GM21423 (cell line): ENCODE data around the gene HCRT.
"Not testable (repeated sequence)": the region's sequence is repeated elsewhere in the genome, so short reads cannot be mapped to it uniquely, and the experiment has no call there.

ENCODE experiments used
- ATAC-seq: cut with Tn5 transposase; IDR thresholded peaks from one replicate; pipeline ENCODE4 v1.9.1; 2021; ENCODE audit warnings: mild to moderate bottlenecking, moderate library complexity; ENCODE audit not compliant: unreplicated experiment

HCRT gene

DNA sequence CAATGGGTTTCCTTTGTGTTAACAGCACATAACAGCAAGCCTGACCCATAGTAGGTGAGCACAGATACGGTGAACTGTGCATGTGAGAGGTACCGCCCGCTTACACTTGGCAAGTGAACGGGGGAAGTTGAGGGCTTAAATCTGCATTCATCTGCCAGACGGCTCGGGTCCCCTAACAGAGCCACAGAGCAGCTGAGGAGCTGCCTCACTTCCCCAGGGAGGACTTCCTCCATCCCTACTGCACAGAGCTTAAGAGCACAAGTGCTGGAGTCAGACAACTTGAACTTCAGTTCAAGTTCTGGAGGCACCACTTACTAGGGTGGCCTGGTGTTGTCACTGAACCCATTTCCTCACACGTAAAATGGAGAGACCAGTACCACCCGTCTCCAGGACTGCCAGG, 43.9 kb downstream of the HCRT start:
- no peak for ATAC-seq

DNA sequence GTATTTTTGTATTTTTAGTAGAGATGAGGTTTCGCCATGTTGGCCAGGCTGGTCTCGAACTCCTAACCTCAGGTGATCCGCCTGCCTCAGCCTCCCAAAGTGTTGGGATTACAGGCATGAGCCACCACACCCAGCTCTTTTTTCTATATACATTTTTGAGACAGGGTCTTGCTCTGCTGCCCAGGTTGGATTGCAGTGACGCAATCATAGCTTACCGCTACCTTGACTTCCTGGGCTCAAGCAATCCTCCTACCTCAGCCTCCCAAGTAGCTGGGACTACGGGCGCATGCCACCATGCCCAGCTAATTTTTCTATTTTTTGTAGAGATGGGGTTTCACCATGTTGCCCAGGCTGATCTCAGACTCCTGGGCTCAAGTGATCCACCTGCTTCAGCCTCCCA, 44.6 kb downstream of the HCRT start:
- ATAC-seq: not testable (repeated sequence)

DNA sequence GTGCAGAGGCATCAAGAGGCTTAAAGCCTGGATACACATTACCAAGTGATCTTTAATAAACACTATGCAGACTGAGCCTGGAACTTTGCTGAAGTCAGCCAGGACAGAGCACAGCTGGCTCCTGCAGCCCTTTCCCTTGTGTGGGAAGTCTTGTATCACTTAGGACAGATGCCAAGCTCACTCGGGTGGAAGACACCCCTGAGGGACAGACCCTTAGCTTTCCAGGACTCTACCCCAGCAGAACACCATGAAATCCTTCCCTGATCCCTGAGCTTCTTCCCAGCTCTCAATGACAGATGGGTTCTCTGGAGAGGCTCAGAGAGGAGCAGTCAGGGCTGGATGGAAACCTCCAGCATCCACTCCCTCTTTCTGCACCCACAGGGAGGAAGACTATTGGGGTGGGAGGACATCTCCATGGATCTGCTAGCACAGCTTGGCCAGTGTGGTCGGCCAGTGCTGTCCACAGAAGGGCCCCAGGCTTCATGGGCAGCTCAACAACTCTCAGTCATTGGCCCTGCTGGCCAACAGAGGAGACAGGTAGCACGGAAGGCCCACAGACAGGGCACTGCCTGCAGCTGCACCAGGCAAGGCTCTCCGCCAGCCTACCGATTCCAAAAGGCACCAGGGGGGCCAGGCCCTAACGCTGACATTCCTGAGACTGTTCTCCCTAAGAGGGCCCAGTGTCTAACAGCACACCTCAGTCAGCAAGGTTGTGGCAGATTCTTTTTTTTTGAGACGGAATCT, 46.3 kb downstream of the HCRT start:
- ATAC-seq: no peak

DNA sequence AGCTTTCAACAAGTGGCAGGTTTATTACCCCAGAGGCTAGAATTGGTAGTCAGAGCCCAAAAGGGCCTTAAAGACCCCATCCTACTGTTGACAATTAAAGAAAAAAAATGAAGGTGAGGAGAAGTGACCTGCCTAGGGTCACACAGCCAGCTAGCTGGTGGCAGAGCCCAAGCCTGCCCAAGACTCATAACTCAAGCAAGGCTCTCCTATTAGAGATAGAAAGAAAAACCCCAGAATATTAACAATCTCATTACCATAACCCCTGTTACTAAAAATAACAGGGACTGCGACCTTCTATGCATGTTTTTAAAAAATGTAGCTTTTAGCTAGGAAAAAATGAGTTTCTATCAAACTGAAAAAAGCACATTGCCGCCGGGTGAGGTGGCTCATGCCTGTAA, 48.6 kb downstream of the HCRT start:
- no peak for ATAC-seq

DNA sequence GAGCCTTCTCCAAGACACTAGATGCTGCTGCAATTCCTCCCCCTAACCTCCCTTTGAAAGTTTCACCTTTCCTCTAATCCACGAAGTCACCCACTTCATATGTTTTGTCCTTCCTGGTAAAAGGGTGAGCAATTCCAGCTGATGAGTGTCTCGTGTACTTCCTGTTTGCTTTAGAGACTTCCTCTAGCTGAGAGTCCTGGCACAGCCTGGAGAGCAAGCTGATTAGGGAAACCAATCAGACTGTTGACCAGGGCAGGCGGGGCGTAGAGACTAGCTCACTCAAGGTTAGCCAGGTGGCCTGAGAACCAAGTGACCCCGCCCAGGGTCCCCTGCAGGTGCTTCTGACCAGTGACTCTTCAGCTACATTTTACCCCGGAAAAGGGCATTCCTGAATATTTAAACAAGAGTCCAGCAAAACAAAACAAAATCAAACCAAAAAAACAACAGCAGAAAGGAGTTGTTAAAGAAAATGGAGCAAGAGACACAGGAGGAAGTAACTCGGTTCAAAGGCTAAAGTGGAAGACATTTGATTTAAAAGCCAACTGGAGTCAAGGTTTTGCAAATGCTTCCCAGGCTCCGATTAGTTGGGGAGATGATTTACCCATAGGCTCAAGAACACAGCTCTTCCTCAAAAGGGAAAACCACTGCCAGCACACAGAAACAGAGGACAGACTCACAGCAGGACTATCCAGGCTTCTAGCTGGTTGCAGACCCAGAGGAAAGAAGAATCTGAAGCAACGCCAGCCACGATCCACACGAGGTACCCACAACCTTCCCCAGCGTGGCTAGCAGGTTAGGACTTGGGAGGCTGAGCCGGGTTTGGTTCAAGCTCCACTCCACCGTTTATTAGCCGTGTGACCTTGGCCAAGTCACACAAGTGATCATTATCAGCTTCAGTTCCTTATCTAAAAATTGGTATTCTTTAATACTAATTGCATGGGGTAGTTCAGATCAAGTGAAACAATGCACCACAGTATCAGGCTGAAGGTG, 49.3 kb downstream of the HCRT start:
- no peak for ATAC-seq

DNA sequence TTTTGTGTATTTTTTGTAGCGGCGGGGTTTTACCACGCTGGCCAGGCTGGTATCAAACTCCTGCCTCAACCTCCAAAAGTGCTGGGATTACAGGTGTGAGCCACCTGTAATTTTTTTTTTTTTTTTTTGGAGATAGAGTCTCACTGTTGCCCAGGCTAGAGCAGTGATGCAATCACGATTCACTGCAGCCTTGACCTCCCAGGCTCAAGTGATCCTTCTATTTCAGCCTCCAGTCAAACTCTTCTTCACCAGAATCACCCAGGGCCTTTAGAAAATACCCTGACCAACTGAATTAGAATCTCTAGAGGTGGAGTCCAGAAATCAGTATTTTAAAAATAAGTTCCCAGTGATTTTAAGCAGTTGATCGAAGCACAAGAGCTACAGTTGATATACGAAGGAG, 50.1 kb downstream of the HCRT start:
- ATAC-seq: no peak
